Astrocyte of the cerebellum (primary cell): Measurements from ENCODE around the gene HCN2.

Experiments used
- DNase-seq: peaks from one replicate; pipeline ENCODE4 v3.0.0-alpha.2; 2011; ENCODE audit warnings: low read depth
- H3K4me3 ChIP-seq: 2 replicates; pipeline ENCODE4 v1.5.1; 2011; ENCODE audit warnings: mild to moderate bottlenecking, low read depth, low read length, moderate library complexity
- in situ Hi-C: cut with HindIII; loops from 2 replicates; pipeline ENCODE4 v1.10.0; 2017; ENCODE audit warnings: low sequenced_read_pairs
- TF ChIP-seq, protein P1 (sequence below): IDR thresholded peaks from 2 replicates; pipeline ENCODE4 v1.5.1; 2012; ENCODE audit warnings: low read length, low read depth, moderate library complexity, mild to moderate bottlenecking; ENCODE audit errors: missing control alignments

HCN2 gene

DNA sequence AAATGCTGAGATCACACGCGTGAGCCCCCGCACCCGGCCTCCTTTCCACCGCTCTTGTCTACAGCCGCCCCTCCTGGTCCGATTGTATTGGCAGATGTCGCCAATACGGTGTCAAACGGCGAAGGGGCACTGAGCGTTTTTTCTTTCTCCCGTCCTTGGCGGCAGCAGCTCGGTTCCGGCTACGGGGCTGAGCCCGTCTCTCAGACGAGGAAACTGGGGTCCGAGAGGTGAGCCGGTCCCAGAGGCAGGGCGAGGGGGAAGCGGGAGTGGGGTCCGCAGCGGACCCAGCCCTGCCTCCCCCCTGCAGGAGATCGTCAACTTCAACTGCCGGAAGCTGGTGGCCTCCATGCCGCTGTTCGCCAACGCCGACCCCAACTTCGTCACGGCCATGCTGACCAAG, 23.3 kb downstream of the HCN2 start:
- in situ Hi-C loops, result no loop called here
- H3K4me3 ChIP-seq, result no peak overlapping the region
- TF ChIP-seq, protein P1, sequence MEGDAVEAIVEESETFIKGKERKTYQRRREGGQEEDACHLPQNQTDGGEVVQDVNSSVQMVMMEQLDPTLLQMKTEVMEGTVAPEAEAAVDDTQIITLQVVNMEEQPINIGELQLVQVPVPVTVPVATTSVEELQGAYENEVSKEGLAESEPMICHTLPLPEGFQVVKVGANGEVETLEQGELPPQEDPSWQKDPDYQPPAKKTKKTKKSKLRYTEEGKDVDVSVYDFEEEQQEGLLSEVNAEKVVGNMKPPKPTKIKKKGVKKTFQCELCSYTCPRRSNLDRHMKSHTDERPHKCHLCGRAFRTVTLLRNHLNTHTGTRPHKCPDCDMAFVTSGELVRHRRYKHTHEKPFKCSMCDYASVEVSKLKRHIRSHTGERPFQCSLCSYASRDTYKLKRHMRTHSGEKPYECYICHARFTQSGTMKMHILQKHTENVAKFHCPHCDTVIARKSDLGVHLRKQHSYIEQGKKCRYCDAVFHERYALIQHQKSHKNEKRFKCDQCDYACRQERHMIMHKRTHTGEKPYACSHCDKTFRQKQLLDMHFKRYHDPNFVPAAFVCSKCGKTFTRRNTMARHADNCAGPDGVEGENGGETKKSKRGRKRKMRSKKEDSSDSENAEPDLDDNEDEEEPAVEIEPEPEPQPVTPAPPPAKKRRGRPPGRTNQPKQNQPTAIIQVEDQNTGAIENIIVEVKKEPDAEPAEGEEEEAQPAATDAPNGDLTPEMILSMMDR, result no peak

DNA sequence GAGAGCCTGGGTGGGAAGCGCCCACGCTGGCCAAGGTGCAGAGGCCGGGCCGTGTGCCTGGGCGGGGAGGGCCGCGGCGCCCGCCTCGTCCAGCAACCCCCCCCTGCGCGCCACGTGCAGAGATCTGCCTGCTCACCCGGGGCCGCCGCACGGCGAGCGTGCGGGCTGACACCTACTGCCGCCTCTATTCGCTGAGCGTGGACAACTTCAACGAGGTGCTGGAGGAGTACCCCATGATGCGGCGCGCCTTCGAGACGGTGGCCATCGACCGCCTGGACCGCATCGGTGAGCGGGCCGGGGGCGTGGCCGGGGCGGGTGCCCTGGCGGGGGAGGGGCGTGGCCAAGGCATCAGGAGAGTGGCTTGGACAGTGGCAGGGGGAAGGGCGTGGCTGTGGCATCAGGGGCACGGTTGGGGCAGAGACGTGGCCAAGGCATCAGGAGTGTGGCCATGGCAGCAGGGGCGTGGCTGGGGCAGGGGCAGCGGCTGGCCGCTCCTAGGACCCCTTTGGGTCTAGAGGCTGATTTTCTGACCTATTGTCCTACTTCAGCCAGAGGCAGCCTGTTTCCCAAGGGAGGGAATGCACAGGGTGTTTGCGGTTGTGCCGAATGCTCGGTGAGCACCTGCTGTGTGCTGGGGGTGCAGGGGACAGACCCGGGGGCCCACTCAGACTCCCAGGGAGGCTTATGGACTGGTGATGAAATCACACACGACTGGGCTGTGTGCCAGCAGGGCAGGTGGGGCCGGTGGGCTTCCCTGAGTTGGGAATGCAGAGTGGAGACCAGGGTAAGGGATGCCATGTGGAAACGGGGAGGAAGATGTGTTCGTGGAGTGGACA, 24.3 kb downstream of the HCN2 start:
- TF ChIP-seq, protein P1, result no peak
- DNase-seq, result no peak
- H3K4me3 ChIP-seq, result no peak overlapping the region
- in situ Hi-C loops, result no loop called here

More for the DNA sequence above, 23.3 kb downstream of the HCN2 start:
- DNase-seq, result no peak

DNA sequence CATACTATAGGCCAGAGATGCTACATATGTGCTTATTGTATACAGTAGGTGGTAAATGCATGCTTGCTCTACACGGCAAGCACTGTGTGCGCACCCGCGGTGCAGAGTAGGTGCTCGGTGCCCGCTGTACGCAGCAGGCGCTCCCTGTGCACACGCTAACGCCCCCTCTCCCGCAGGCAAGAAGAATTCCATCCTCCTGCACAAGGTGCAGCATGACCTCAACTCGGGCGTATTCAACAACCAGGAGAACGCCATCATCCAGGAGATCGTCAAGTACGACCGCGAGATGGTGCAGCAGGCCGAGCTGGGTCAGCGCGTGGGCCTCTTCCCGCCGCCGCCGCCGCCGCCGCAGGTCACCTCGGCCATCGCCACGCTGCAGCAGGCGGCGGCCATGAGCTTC, 25.9 kb downstream of the HCN2 start:
- DNase-seq, result no peak
- in situ Hi-C loops, result no loop called here
- TF ChIP-seq, protein P1, result no peak
- H3K4me3 ChIP-seq, result no peak overlapping the region

DNA sequence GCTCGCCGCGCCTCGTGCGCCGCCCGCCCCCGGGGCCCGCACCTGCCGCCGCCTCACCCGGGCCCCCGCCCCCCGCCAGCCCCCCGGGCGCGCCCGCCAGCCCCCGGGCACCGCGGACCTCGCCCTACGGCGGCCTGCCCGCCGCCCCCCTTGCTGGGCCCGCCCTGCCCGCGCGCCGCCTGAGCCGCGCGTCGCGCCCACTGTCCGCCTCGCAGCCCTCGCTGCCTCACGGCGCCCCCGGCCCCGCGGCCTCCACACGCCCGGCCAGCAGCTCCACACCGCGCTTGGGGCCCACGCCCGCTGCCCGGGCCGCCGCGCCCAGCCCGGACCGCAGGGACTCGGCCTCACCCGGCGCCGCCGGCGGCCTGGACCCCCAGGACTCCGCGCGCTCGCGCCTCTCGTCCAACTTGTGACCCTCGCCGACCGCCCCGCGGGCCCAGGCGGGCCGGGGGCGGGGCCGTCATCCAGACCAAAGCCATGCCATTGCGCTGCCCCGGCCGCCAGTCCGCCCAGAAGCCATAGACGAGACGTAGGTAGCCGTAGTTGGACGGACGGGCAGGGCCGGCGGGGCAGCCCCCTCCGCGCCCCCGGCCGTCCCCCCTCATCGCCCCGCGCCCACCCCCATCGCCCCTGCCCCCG, 26.5 kb downstream of the HCN2 start:
- no peak overlapping the region for H3K4me3 ChIP-seq
- in situ Hi-C loops, result no loop called here
- TF ChIP-seq, protein P1, result no peak
- DNase-seq, result no peak

DNA sequence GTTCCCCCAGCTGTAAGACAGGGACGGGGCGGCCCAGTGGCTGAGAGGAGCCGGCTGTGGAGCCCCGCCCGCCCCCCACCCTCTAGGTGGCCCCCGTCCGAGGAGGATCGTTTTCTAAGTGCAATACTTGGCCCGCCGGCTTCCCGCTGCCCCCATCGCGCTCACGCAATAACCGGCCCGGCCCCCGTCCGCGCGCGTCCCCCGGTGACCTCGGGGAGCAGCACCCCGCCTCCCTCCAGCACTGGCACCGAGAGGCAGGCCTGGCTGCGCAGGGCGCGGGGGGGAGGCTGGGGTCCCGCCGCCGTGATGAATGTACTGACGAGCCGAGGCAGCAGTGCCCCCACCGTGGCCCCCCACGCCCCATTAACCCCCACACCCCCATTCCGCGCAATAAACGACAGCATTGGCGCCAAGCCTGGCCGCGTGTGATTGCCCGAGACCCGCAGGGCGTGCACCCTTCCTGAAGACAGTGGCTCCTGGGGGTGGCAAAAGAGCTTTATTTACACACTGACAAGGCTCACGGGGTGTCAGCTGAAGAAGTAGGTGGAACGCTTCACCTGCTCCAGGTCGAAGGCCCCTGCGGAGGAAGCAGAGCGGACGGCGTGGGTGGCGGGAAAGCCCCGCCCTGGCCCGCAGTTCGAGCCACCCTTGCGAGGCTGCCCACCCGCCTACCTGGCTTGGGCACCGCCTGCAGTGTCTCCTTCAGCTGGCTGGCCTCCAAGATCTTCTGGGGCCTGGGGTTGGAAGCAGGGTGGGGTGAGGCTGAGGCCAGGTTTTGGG, 27.3 kb downstream of the HCN2 start:
- in situ Hi-C loops, result no loop called here
- DNase-seq, result no peak
- TF ChIP-seq, protein P1, result no peak
- H3K4me3 ChIP-seq, result no peak overlapping the region

DNA sequence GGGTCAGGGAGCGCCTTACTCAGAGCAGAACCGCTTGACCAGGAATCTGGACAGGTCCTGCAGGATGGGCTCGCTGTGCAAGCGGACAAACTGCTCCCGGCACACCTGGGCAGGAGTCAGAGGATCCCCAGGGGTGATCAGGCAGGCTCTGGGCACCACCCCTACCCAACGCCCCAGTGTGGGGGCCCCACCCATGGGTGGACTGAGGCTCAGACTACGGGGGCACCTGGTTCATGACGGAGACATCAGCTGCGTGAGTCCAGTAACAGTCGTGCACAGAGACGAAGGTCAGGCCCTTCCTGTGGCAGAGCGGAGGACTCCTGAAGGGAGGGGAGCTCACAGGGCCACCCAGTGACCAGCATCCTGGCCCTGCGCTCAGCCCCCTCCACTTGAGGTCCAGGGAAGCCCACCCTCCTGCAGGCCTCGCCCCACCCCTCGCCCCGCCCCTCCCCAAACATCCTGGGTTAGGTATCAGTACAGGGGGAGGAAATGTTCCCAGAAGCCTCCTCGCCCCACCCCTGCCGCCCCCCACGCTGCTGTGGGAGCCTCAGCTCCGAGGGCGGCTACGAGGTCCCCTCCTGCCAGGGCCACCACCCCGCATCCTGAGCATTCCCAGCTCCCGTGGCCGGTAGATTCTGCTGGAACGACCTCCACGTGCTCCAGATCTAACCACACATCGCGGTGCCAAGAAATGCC, 28.0 kb downstream of the HCN2 start:
- TF ChIP-seq, protein P1, result no peak
- in situ Hi-C loops, result no loop called here
- no peak for DNase-seq
- H3K4me3 ChIP-seq, result no peak overlapping the region
